HG03521 (cell line): ENCODE measurements around the gene C16orf92.
A peak's percentile ranks its signal among the peaks of the same experiment; 100 is the strongest.
"Not testable (repeated sequence)": the region's sequence is repeated elsewhere in the genome, so short reads cannot be mapped to it uniquely, and the experiment has no call there.

Source experiments
- ATAC-seq: cut with Tn5 transposase; IDR thresholded peaks from one replicate; pipeline ENCODE4 v1.9.1; 2021; ENCODE audit warnings: mild to moderate bottlenecking, moderate library complexity; ENCODE audit not compliant: unreplicated experiment

The C16orf92 gene

GRCh38 chr16:30023586-30023985 is 588 bp downstream of the C16orf92 start:
- ATAC-seq = no peak

- ATAC-seq = no peak
Measured at GRCh38 chr16:30024451-30024850, 1.5 kb downstream of the C16orf92 start.

DNA sequence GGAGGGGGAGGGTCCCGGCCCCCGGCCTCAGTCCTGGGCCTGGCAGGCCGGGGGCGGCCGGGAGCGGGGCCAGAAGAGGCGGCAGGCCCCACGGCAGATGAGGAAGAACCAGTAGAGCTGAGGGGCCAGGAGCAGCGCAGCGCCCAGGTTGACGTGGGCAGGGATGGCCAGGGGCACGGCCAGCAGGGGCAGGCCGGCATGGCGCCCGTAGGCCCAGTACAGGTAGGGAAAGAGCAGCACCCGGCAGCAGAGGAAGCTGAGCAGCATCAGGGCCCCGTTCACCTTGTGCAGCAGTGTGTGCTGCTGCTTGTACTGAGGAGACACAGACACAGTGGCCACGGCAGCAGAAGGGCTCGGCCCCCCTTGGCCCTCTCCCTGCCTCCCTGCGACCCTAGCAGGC is 2.2 kb downstream of the C16orf92 start:
- ATAC-seq = no peak

GRCh38 chr16:30025574-30025973 is 2.6 kb downstream of the C16orf92 start:
- ATAC-seq = no peak

DNA sequence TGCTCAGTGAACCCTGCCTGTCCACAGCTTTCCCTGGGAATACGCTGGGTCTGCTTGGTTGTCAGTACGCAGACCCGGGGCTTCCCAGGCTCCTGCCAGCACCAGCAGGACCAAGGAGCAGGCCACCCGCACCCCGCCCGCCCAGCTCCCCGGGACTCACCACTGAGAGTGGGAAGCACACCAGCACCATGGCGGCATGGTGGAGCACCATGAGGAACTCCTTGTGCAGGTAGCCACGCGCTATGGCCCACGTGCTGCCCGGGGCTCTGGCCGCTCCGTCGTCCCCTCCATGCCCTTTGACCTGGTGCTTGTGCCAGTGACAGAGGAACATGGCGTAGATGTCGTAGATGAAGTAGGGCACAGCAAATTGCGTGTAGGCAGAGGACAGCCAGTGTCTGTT is 3.5 kb downstream of the C16orf92 start:
- no peak for ATAC-seq

DNA sequence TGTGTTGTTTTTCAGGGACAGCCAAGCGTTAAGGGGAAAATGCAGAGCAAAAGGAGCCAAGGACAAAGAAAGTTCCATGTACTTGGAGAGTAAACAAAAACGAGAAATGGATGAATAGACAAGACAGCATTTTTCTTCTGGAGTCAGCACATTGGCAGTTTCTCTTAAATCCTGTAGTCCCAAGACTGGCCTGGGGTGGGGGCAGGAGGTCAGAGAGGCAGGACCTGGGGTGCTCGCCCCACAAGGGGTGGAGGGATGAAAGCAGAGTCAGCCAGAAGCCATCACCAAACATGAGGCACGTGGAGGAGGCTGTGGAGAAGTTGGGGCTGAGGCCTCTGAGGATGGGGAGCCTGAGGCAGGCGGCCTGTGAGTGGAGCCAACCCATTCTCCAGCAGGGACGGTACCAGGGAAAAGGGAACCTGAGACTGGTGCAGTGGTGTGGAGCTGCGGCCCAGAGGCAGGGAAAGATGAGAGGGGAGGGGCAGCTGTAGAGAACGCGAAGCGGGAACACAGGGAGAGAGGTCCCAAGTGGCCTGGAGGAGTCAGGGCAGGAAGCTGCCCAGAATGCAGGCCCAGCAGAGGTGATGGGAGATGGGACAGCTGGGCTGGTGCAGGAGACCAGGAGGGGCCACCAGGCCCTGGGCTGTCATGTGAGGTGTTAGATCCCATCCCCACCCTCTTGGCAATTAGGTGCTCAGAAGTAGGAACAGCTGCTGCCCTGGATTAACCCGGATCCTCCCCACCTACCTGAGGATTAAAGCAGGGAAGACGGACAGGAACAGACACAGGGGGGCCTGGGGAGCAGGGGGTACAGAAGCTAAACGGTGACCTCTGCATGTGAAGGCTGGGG is 4.8 kb downstream of the C16orf92 start:
- ATAC-seq = no peak

- ATAC-seq = no peak
Measured at GRCh38 chr16:30028438-30029076, 5.6 kb downstream of the C16orf92 start.

DNA sequence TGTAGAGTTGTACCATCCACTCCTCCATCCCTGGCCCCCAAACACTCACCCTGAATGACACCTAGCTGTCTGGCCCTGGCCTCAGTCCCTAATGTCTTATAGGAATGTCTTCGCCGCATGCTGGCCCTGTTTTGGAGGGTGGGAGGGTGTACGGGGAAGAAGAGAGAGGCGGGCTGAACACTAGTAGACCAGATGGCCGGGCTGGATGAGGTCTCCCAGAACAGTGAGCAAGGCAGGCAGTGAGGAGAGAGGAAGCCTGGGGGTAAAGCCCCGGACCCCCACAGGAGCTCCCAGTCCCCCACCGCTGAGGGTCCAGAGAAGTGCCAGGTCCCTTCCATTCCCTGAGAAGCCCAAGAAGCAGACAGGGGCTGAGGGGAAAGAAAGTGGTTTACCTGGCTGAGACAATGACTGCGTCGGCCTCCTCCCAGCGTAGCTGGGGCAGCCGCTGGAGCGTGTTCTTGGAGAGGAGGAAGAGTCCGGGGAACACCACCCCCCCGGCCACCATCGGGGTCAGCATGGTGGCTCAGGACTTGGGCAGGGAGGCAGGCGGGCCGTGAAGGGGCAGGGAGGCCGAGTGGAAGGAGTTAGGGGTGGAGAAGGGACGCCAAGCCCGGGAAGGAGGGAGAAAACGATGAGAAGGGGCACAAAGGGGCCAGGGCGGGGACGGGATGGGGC is 7.2 kb downstream of the C16orf92 start:
- no peak for ATAC-seq

GRCh38 chr16:30030841-30031413 is 7.9 kb downstream of the C16orf92 start, which contains the start of gene TLCD3B:
TLCD3B (minus strand) TSS chr16:30031271; CDS start chr16:30030527, 744 bp downstream.
- no peak for ATAC-seq

GRCh38 chr16:30031477-30031918 is 8.5 kb downstream of the C16orf92 start:
- ATAC-seq = no peak

- no peak for ATAC-seq
Measured at GRCh38 chr16:30032083-30032819, 9.3 kb downstream of the C16orf92 start.

DNA sequence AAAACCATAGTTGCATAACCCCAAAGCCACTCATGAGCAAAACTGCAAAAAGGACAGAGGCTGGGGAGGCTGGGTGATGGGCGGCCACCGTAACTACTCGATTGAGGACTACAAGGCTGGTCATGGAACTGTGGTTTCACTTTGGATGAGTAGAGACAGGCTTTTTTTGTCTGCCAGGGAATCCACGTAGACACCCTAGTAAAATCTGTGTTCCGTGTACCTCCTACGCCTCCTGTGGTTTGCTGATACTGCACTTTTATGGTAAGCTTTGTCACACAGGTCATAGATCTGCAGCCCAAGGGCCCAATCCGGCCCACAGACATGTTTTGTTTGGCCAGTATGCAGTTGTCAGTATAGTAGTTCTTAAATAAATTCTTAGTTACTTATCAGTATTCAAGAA is 10.3 kb downstream of the C16orf92 start:
- no peak for ATAC-seq

GRCh38 chr16:30040221-30040620 is 17.2 kb downstream of the C16orf92 start:
- no peak for ATAC-seq

DNA sequence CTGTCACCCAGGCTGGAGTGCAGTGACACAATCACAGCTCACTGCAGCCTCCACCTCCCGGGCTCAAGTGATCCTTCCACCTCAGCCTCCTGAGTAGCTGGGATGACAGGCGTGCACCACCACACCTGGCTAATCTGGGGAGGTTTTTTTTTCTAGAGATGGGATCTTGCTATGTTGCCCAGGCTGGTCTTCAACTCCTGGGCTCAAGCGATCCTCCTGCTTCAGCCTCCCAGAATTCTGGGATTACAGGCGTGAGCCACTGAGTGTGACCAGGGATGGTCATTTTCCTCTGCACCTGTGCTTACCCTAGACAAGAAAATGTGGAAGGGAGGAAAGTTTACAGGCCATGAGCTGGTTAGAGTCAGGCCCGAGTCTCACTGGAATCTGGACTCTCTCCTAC is 17.7 kb downstream of the C16orf92 start:
- not testable (repeated sequence) for ATAC-seq

GRCh38 chr16:30041841-30042240 is 18.8 kb downstream of the C16orf92 start:
- no peak for ATAC-seq

DNA sequence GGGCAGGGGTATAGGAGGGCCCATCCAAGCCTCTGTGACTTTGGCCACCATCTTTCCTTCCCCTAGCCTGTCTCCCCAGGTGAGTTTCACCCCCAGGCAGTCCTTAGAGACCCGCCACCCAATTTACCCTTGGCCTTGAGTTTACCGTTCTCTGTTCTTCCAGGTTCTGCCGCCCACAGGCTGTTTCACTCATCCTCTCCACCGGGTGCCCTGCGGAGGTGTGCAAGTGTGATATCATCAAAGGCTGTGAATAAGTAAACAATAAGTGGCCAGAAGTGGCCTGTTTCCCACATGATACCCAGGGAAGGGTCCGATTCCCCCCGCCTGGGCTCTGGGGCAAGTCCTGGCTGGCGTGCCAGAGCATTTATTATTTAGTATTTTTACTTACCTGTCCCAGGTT is 23.2 kb downstream of the C16orf92 start:
- ATAC-seq = no peak

DNA sequence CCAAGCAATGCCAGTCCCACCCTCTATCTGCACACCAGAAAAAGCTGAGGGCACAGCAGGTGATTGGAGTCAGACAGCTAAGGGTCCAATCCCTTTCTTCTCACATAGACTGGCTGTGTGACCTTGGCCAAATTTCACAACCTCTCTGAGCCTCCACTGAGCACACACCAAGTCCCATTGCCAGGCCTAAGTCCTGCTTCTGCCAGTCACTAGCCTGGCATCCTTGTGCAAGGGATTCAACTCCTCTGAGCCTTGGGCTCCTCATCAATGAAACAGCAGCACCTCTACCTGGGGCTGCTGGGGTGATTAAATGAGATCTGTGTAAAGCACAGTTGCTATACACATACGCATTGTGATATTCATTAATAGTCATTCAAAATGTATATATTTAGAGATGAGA is 23.6 kb downstream of the C16orf92 start:
- ATAC-seq = no peak

GRCh38 chr16:30049871-30050270 is 26.9 kb downstream of the C16orf92 start:
- ATAC-seq = no peak

DNA sequence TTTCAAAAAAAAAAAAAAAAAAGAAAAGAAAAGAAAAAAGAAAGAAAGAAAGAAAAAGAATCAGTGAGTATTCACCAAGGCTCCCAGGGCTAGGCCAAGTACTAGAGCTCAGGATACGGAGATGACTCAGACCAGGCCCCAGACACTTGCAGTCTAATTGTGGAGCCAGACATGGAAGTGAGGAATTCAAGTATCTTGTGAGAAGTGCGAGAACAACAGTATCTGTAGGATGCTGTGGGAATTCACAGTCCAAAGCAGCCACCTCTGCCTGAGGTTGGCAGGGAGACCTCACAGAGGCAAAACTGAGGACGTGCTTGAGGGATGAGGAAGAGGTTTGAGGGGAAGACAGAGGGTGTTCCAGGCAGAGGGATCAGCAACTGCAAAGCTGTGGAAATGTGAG is 28.5 kb downstream of the C16orf92 start:
- no peak for ATAC-seq

- ATAC-seq = peak; percentile 64
Measured at GRCh38 chr16:30052671-30053372, 29.8 kb downstream of the C16orf92 start.
